GM18517 (cell line): ENCODE data around the gene COPG2.
"Not testable (repeated sequence)": the region's sequence is repeated elsewhere in the genome, so short reads cannot be mapped to it uniquely, and the experiment has no call there.

Experiments
- ATAC-seq: cut with Tn5 transposase; IDR thresholded peaks from one replicate; pipeline ENCODE4 v1.9.1; 2021; ENCODE audit warnings: mild to moderate bottlenecking, moderate library complexity; ENCODE audit not compliant: unreplicated experiment

Gene COPG2

DNA sequence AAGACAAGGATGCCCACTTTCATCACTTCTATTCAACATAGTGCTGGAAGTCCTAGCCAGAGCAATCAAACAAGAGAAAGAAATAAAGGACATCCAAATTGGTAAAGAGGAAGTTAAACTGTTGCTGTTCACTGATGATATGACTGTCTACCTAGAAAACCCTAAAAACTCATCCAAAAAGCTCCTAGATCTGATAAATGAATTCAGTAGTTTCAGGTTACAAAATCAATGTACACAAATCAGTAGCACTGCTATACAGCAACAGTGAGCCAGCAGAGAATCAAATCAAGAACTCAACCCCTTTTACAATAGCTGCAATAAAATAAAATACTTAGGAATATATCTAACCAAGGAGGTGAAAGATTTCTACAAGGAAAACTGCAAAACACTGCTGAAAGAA lies 98.4 kb downstream of the COPG2 start:
- not testable (repeated sequence) for ATAC-seq

DNA sequence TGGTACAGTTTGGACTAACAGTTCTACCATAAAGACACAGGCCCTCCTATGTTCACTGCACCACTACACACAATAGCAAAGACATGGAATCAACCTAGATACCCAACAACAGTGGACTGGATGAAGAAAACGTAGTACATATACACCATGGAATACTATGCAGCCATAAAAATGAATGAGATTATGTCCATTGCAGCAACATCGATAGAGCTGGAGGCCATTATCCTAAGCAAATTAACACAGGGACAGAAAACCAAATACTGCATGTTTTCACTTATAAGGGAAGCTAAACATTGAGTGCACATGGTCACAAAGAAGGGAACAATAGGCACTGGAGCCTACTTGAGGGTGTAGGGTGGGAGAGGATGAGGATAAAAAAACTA lies 101.7 kb downstream of the COPG2 start:
- no peak for ATAC-seq

DNA sequence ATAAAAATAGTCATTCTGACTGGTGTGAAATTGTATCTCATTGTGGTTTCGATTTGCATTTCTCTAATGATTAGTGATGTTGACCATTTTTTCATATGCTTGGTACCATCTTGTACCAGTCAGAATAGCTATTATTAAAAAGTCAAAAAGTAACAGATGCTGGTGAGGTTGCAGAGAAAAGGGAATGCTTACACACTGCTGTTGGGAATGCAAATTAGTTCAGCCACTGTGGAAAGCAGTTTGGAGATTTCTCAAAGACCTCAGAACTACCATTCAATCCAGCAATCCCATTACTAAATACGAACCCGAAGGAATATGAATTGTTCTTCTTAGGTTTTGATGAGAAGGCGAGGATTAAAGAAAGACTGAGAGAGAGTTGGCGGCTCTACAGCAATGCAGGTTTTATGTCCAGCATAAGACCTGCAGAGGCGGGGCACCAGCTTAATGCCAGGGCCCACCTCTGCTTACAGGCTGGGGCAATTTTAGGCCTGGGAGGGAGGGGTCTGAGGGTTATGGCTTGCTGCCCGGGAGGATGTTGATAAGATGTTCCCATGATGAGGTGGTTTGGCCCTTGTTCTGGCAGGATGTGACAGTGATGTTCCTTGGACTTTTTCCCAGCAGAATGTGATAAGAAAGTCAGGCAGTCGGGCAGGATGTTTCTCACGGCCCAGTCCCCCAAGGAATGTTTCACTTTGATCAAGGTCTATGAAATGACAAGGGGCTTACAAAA lies 102.2 kb downstream of the COPG2 start:
- ATAC-seq: no peak

DNA sequence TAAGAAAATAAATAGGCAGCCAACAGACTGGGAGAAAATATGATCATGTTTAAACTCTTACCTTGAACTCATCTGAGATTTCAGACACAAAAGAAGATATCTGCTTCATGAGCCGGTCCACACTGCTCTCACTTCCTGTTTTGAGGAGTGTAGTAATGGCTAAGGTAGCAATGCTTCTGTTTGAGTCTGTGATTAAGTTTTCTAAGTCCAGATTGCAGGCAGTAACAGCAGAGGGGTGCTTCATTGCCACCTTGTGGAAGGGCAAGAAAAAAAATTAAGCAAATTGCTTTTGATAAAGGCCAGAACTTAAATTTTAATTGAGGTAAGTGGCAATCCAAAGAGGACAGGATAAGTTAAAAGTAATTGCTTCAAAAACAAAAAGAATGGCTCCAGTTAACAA lies 107.6 kb downstream of the COPG2 start:
- ATAC-seq: peak; percentile 91

DNA sequence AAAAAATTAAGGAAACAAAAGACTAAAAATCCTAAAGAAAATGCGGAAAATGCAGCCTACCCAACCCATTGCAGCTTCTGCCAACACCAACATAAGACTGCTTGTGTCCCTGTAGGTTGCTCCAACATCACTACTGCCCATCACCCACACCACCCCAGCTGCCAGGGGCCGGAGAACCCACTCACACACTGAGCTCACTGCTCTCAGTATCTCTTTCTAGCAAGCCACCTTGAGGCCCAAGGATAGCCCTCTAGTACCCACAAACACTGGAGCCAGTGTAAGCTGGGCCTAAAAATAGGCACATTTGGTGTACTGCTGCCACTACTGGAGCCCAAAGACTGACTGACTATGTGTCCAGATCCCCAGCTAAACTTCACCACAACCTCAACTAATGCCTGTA lies 109.4 kb downstream of the COPG2 start:
- ATAC-seq: no peak

DNA sequence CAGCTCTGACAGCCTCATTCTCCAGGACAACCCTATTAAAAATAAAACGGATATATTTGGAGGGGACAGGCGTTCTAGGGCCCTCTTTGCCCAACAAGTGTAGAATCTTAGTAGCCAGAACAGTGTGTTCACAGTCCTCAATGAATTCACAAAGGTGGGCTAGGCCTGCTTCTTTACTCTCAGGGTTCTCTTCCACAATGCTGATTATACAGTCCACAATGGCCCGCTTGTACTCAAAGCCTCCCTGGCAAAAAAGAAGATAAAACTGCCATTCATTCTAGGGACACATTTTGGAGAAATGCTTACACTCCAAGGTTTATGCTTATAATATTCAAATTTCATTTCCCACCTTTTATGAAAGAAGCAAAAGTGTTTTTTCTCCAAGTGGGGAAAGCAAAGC lies 114.1 kb downstream of the COPG2 start:
- no peak for ATAC-seq

DNA sequence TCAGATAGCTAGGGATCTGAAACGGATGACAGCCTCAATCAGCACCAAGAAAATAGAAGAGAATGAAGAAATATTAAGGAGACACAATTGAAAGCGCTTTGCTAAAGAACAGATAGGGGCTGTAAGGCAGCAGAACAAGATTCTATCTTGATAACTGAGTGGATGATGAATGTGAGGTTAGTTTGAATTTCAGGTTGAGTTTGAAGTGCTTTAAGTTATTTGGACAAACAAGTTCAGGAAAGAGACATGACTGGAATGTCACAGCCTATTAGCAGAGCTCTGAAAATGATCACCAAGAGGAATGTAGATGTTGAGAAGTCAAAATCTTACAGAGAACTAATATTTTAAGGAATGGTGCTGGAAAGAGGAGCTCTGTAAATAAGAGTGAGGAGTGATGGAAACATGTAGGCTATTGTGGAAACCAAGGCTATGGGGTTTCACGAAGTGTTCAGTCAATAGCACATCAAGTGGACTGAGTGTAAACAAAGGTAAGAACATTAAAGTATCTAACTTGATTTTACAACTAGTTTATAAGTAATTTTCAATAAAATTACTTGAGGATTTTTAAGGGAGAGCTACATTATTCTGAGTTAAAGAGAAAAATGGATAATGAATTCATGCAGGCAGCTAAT lies 115.0 kb downstream of the COPG2 start:
- ATAC-seq: no peak

DNA sequence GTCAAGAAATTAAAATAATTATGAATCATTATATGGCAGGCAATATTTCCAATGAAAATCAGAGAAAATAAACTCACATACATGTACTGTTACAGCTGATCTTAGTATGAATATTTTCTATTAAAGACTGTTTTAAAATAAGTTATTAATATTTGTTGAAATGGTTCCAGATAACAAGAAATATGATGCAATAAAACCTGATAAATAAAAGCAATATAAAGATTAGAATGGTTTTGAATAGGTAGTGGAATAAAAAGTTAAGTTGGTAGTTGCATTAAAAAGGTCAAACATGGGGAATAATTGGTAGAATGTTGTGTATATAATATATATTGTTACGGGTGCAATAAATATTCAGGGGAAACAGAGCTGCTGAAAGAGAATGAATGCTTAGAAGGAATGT lies 124.2 kb downstream of the COPG2 start:
- no peak for ATAC-seq

DNA sequence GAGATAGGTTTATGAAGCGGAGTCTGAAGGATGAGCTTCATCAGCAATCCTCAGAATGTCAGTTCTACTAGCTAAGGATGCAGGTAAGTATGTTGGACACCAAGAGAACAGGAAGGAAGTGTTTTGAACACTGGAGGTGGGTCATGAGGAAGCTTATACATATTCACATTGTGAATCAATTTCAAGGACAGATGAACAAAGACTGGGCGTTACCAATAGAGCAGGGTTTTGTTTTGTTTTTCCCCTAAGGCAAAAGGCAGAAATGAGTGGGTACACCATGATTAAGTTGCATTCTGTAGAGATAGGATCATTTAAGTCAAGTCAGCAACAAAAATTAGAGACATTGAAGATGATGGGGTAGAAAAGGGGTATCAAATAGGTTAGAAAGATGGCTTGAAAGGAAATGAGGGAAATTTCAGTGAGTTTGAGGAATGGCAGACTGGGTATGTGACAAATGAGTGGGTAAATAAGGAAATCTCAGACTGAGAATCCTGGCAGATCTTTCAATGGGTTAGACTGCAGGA lies 125.0 kb downstream of the COPG2 start:
- no peak for ATAC-seq

DNA sequence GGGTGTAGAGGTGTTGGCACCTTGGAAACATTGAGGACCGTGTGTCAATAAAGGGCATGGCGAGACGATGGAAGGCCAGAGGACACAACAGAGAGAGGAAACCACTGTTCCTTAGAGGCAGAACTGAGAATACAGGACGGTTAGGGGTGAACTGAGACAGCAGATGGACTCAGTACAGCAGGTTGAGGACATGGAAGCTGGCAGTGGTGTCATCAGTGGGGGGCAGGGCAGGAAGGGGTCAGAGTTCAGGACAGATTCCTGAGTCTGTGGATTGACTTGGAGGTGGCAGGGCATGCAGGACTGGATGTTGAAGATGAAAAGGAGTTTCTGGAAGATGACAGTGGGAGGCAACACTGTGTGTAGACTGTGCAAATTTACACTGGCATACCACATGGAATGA lies 126.3 kb downstream of the COPG2 start:
- not testable (repeated sequence) for ATAC-seq

DNA sequence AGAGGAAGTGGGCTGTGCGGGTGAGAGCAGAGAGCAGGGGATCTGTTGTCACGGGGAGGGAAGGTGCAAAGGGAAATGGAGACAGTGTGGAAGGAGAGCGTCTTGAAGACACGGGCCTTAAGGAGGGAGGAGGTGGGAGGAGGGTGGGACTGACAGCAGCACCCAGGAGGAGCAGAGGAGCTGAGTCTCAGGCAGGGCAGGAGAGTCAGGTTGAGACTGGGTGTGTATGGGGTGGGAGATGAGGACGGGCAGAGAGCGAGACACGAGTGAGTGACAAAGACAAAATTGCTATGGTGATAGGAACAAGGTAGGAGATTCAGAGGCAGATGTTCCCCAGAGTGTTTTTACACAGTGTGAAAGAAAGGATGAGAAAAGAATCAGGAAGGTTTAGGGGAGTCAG lies 127.3 kb downstream of the COPG2 start:
- ATAC-seq: not testable (repeated sequence)

DNA sequence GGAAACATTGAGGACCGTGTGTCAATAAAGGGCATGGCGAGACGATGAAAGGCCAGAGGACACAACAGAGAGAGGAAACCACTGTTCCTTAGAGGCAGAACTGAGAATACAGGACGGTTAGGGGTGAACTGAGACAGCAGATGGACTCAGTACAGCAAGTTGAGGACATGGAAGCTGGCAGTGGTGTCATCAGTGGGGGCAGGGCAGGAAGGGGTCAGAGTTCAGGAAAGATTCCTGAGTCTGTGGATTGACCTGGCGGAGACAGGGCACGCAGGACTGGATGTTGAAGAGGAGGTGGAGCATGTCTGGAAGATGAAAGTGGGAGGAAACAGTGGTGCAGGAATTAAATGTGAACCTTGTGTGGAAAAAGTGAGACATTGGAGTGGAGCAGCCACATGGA lies 130.7 kb downstream of the COPG2 start:
- ATAC-seq: not testable (repeated sequence)

DNA sequence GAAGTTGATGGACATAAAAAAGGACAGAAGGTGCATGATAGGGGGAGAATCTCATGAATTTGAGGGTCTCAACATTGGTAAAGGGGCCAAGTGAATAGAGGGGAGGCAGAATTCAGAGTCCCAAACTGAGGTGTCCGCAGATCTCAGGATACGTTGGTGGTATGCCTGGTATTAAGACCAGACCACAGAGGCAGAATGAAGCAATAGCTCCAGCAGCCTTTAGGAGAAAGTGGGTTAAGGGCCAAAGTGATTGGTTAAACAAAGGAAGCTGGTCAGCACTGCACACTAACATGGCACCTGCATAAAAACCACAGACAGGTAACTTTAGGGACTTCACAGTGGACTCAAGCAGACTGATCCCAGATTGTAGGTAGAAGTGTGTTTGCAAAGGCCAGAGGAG lies 139.1 kb downstream of the COPG2 start:
- ATAC-seq: no peak

DNA sequence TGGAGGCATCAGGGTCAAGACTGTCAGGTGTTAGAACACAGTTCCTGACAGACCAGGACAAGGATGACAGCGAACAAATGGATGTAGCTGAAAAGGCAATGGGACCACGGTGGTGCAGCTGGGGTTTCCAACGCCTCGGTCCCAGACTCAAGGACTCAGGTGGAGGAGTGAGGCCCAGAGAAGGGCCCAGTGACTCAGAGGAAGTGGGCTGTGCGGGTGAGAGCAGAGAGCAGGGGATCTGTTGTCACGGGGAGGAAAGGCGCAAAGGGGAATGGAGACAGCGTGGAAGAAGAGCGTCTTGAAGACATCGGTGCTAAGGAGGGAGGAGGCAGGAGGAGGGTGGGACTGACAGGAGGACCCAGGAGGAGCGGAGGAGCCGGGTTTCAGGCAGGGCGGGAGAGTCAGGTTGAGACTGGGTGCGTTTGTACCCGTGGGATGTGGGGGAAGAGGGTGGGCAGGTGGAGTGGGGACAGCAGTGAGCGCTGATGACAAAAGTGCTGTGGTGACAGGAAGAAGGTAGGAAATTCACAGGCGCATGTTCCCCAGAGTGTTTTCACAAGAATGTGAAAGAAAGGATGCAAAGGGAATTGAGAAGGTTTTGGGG lies 140.7 kb downstream of the COPG2 start:
- ATAC-seq: not testable (repeated sequence)

DNA sequence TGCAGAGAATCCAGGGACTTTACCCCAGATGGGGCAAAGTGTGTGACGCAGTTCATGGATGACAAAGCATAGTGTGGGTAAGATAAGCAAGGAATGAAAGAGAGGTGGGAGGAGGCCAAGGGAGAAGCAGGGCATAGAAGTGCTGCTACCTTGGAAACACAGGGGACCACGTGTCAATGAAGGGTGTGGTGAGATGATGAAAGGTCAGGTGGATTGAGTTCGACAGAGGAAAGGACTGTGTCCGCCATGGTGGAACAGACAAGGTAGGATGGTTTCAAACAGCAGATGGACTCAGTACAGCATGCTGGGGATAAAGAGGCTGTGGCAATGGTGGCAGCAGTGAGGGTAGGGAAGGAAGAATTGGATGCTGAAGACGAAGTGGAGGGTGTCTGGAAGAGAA lies 143.9 kb downstream of the COPG2 start:
- ATAC-seq: no peak

DNA sequence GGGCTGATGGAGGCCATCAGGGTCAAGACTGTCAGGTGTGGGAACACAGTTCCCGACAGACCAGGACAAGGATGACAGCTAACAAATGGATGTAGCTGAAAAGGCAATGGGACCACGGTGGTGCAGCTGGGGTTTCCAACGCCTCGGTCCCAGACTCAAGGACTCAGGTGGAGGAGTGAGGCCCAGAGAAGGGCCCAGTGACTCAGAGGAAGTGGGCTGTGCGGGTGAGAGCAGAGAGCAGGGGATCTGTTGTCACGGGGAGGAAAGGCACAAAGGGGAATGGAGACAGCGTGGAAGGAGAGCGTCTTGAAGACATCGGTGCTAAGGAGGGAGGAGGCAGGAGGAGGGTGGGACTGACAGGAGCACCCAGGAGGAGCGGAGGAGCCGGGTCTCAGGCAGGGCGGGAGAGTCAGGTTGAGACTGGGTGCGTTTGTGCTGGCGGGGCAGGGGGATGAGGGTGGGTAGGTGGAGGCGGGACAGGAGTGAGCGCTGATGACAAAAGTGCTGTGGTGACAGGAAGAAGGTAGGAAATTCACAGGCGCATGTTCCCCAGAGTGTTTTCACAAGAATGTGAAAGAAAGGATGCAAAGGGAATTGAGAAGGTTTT lies 144.9 kb downstream of the COPG2 start:
- not testable (repeated sequence) for ATAC-seq

DNA sequence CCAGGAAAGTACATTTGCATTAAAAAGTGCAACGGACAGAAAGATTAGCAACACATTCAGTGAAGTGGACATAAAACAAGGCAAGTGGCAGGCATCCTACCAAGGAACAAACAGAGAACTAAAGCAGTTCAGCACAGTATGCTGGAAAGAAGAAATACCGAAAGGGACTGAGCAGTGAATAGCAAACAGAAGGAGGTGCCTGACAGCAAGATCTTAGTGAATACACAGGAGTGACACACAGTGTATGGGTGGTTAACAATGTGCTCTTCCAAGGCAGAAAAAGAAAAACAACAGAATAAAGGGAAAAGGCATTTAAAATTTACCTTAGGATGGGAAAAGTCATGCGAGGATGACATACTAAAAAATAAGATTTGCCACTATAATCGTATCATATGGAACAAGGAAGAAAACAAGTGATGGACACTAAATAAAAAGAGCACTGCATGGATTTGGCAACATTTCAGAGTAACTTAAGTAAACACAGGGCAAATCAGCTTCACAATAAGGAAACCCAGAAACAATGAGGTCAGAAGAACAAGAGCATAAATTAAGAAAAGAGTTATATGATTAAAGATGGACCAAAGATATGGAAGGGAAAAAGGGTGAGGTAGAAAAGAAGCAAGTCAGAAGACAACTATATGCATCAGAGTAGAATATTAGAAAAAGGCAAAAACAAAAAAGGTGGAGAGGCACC lies 147.1 kb downstream of the COPG2 start:
- no peak for ATAC-seq

DNA sequence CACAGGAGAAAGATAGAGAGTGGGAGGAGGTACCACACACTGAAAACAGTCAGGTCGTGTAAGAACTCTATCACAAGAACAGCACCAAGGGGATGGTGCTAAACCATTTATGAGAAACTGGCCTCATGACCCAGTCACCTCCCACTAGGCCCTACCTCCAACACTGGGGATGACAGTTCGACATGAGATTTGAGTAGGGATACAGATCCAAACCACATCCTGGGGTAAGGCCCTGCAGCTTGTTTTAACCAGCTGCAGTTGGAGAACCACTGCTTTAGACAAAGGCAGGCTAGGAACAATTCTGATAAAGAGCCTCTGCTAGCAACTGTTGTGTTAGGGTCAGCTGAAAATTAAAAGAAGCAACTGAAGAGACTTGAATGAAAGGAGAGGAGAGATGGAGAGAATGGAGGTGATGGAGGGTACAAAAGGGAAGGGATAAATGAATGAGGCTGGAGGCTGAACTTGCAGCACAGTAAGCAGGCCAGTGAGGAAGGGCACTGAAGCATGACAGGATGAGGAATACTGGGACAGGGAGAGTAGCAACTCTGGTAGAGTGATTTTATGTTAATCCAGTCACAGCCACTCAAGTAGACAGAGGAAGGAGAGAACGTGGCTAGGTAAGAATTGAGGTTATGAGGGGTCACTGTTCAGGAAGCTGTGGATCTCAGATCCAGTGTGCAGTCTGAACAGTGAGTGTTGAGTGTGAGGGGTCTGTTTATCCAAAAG lies 153.1 kb downstream of the COPG2 start:
- ATAC-seq: no peak

DNA sequence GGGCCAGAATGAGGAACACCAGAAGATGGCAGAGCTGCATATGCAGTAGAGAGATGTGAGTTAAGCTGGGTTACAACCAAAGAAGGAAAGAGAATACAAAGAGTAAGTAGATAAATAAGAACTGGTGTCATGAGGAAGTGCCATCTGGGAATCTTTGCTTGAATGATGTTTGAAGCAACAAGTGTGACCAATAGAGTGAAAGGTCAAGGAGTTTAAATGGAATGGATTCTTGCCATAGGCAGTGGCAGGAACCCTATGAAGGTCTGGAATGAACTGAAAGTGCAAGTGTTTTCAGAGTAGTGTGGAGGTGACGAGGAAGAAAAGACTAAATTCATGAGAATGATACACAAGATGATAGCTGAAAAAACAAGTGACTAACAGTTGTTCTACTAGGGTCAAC lies 155.1 kb downstream of the COPG2 start:
- no peak for ATAC-seq

DNA sequence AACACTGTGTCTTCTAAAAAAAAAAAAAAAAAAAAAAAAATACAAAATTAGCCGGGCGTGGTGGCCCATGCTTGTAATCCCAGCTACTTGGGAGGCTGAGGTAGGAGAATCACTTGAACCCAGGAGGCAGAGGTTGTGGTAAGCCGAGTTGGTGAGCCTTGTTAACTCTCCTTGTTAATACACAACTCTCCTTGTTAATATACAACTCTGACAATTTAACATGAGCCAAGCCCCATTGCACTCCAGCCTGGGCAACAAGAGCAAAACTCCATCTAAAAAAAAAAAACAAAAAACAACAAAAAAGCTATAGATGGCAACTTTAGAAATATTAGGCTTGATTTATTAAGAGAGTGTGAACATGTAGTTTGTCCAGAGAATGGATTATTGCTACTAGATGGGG lies 156.5 kb downstream of the COPG2 start:
- not testable (repeated sequence) for ATAC-seq
